Gastrocnemius medialis (tissue), 4 donors: ENCODE measurements around the gene ITCH.
"Not testable (repeated sequence)": the region's sequence is repeated elsewhere in the genome, so short reads cannot be mapped to it uniquely, and the experiment has no call there.

Experiments
- POLR2A ChIP-seq, 2 donors: fragments of 450-650 bp; IDR thresholded peaks; one replicate each; pipeline ENCODE4 v1.6.1; 2017; ENCODE audit warnings: antibody characterized with exemption in 2 of 2, mild to moderate bottlenecking in 2 of 2, moderate library complexity in 2 of 2
- TF ChIP-seq, protein P1 (sequence below), 5 experiments: fragments of 450-650 bp in 3 of 5; fragments of 200-600 bp in 2 of 5; sonication (generic) in 2 of 5; IDR thresholded peaks in 4 of 5; conservative IDR thresholded peaks in 1 of 5; 1 replicate in 4 of 5; 2 replicates in 1 of 5; pipeline ENCODE4 v1.5.1; 2016 to 2019; ENCODE audit warnings: antibody characterized with exemption in 5 of 5, mild to moderate bottlenecking in 3 of 5, moderate library complexity in 3 of 5

DNA sequence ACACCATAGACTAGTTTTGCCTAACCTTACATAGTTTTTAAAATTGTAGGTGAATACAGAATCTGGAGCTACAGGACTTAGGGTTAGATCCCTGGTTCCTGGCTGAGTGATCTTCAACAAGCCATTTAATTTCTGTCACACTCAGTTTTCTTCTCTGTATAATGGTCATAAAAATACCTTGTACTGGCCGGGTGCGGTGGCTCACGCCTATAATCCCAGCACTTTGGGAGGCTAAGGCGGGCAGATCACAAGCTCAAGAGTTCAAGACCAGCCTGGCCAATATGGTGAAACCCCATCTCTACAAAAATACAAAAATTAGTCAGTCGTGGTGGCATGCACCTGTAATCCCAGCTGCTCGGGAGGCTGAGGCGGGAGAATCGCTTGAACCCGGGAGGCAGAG, 3.3 kb upstream of the ITCH start:
- not testable (repeated sequence) for TF ChIP-seq POLR2A (IDR thresholded peaks at IDR 0.05)
- TF ChIP-seq, protein P1, sequence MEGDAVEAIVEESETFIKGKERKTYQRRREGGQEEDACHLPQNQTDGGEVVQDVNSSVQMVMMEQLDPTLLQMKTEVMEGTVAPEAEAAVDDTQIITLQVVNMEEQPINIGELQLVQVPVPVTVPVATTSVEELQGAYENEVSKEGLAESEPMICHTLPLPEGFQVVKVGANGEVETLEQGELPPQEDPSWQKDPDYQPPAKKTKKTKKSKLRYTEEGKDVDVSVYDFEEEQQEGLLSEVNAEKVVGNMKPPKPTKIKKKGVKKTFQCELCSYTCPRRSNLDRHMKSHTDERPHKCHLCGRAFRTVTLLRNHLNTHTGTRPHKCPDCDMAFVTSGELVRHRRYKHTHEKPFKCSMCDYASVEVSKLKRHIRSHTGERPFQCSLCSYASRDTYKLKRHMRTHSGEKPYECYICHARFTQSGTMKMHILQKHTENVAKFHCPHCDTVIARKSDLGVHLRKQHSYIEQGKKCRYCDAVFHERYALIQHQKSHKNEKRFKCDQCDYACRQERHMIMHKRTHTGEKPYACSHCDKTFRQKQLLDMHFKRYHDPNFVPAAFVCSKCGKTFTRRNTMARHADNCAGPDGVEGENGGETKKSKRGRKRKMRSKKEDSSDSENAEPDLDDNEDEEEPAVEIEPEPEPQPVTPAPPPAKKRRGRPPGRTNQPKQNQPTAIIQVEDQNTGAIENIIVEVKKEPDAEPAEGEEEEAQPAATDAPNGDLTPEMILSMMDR (IDR thresholded peaks at IDR 0.05 in 4 of 5, conservative IDR thresholded peaks at IDR 0.05 in 1 of 5) = not testable (repeated sequence)
